ENCODE data around the gene B3GNT8.

Gene B3GNT8

GRCh38 chr19:41377977-41378709 is 49.0 kb downstream of the B3GNT8 start:
- TF ChIP-seq ZFP3 (CRISPR knock-in tag; IDR thresholded peaks at IDR 0.05), result no peak
- no peak for ATAC-seq

GRCh38 chr19:41376998-41377365 is 50.2 kb downstream of the B3GNT8 start:
- no peak for TF ChIP-seq ZFP30 (CRISPR knock-in tag; IDR thresholded peaks at IDR 0.05)
- no peak for TF ChIP-seq CSDC2 (CRISPR knock-in tag; IDR thresholded peaks at IDR 0.05)
- TF ChIP-seq ZNF565 (CRISPR knock-in tag; conservative IDR thresholded peaks at IDR 0.05; ENCODE audit: low read depth), result no peak
- no peak for TF ChIP-seq ESRRG (CRISPR knock-in tag; IDR thresholded peaks at IDR 0.05)
- TF ChIP-seq ZC3H10 (CRISPR knock-in tag; IDR thresholded peaks at IDR 0.05), result no peak
- TF ChIP-seq GLIS3 (CRISPR knock-in tag; IDR thresholded peaks at IDR 0.05), result no peak
- no peak; the same call in 2 of the 3 replicates for ATAC-seq

DNA sequence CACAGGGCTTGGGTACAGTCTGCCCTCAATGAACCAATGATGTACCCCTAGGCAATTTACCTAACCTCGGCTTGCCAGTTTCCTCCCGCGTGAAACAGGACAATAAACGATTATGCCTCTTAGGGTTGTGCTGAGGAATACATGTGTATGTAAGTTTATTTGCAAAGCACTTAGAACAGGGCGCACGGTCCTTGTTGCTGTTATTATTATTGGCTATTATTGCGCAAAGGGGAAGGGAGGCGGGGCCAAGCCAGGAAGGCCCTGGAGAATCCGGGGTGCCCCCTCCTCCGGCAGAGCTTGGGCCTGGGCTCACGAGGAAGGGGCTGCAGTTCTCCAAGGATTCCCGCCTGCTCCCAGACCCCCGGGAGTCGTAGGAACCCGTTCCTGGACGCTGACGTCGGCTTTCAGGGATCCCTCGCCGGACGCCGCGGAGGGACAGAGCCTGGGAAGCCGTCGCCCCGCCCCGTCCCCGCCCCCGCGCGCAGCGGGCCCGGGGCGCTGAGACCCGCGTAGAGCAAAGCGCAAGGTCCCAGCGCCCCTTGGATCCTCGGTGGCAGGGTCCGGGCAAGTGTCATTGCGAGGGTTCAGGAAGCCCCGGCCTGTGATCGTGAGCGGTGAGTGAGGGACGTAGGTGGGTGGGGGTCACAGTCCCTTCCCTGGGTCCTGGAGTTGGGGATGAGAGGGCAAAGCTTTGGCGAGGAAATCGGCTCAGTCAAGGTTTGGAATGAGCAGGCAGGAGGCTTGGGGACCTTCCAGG is 50.8 kb downstream of the B3GNT8 start, which contains the start of gene TMEM91:
Gene TMEM91 (plus strand): TSS at position 293 of the 757 bp plus-strand sequence. CDS start 1,777 bp downstream, outside the sequence.
- TF ChIP-seq CSDC2 (CRISPR knock-in tag; IDR thresholded peaks at IDR 0.05) (no peak), TCF4 (CRISPR knock-in tag; IDR thresholded peaks at IDR 0.05; ENCODE audit: borderline replicate concordance) (no peak), GLIS3 (CRISPR knock-in tag; IDR thresholded peaks at IDR 0.05) (no peak), OSR1 (CRISPR knock-in tag; IDR thresholded peaks at IDR 0.05) (no peak), PPARA (CRISPR knock-in tag; IDR thresholded peaks at IDR 0.05; ENCODE audit: borderline replicate concordance) (no peak), BACH2 (CRISPR knock-in tag; IDR thresholded peaks at IDR 0.05; ENCODE audit: borderline replicate concordance) (no peak), TOX (CRISPR knock-in tag; IDR thresholded peaks at IDR 0.05; ENCODE audit: borderline replicate concordance) (no peak), ZNF8 (CRISPR knock-in tag; IDR thresholded peaks at IDR 0.05) (no peak), ZNF565 (CRISPR knock-in tag; conservative IDR thresholded peaks at IDR 0.05; ENCODE audit: low read depth) (no peak), ISL1 (CRISPR knock-in tag; IDR thresholded peaks at IDR 0.05) (no peak), TSHZ2 (CRISPR knock-in tag; IDR thresholded peaks at IDR 0.05) (no peak), PATZ1 (CRISPR knock-in tag; IDR thresholded peaks at IDR 0.05; ENCODE audit: borderline replicate concordance) (no peak), ZNF70 (CRISPR knock-in tag; IDR thresholded peaks at IDR 0.05) (no peak), ESRRG (CRISPR knock-in tag; IDR thresholded peaks at IDR 0.05) (no peak), ARNTL (CRISPR knock-in tag; IDR thresholded peaks at IDR 0.05; ENCODE audit: borderline replicate concordance, low read depth) (no peak), ZFP3 (CRISPR knock-in tag; IDR thresholded peaks at IDR 0.05) (no peak)
- TF ChIP-seq, protein P1, sequence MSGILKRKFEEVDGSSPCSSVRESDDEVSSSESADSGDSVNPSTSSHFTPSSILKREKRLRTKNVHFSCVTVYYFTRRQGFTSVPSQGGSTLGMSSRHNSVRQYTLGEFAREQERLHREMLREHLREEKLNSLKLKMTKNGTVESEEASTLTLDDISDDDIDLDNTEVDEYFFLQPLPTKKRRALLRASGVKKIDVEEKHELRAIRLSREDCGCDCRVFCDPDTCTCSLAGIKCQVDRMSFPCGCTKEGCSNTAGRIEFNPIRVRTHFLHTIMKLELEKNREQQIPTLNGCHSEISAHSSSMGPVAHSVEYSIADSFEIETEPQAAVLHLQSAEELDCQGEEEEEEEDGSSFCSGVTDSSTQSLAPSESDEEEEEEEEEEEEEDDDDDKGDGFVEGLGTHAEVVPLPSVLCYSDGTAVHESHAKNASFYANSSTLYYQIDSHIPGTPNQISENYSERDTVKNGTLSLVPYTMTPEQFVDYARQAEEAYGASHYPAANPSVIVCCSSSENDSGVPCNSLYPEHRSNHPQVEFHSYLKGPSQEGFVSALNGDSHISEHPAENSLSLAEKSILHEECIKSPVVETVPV (CRISPR knock-in tag; IDR thresholded peaks at IDR 0.05), result no peak
- TF ChIP-seq, protein P2, sequence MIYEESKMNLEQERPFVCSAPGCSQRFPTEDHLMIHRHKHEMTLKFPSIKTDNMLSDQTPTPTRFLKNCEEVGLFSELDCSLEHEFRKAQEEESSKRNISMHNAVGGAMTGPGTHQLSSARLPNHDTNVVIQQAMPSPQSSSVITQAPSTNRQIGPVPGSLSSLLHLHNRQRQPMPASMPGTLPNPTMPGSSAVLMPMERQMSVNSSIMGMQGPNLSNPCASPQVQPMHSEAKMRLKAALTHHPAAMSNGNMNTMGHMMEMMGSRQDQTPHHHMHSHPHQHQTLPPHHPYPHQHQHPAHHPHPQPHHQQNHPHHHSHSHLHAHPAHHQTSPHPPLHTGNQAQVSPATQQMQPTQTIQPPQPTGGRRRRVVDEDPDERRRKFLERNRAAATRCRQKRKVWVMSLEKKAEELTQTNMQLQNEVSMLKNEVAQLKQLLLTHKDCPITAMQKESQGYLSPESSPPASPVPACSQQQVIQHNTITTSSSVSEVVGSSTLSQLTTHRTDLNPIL (CRISPR knock-in tag; IDR thresholded peaks at IDR 0.05; ENCODE audit: low read depth), result no peak
- ATAC-seq, result peak; percentile 15; the same call in 1 of the 3 replicates

Measured in SK-N-SH treated with all-trans-retinoic acid at 6 μM for 48 hours (cell line).